ENCODE data around the gene CAMK2N1.
"Not testable (repeated sequence)": the region's sequence is repeated elsewhere in the genome, so short reads cannot be mapped to it uniquely, and the experiment has no call there.

The CAMK2N1 gene

GRCh38 chr1:20508411-20508771 lies 22.4 kb upstream of the CAMK2N1 start:
- Histone ChIP-seq H3K27me3 (ENCODE audit: insufficient read depth, low read length) (peaks cover 29% of the 10 kb centered on the region), H3K9me3 (ENCODE audit: insufficient read depth, low read depth, low read length) (no peaks in the 10 kb centered on the region), H3K4me1 (ENCODE audit: insufficient read depth, low read length) (no peaks in the 10 kb centered on the region), H3K36me3 (ENCODE audit: insufficient read depth, low read depth, low read length) (peaks cover 7% of the 10 kb centered on the region; the same call in 1 of the 2 replicates), H3K9ac (ENCODE audit: low read depth, low read length) (peak overlapping the region; percentile 77; the same call in 1 of the 2 replicates), H3K4me3 (ENCODE audit: low read length) (peak overlapping the region; percentile 93), H3K27ac (ENCODE audit: low read length) (no peak overlapping the region)

GRCh38 chr1:20507564-20508410 lies 21.8 kb upstream of the CAMK2N1 start, which contains the start of gene MUL1:
TSS of gene MUL1 (minus strand) at chr1:20508151. CDS start at chr1:20508024, 127 bp downstream.
- Histone ChIP-seq H3K4me1 (ENCODE audit: insufficient read depth, low read length) (no peaks in the 10 kb centered on the region), H3K9me3 (ENCODE audit: insufficient read depth, low read depth, low read length) (no peaks in the 10 kb centered on the region), H3K27ac (ENCODE audit: low read length) (no peak within 1 kb of the TSS), H3K36me3 (ENCODE audit: insufficient read depth, low read depth, low read length) (peaks cover 10% of the 10 kb centered on the region; the same call in 1 of the 2 replicates), H3K27me3 (ENCODE audit: insufficient read depth, low read length) (peaks cover 29% of the 10 kb centered on the region), H3K9ac (ENCODE audit: low read depth, low read length) (peak within 1 kb of the TSS; percentile 77; the same call in 1 of the 2 replicates), H3K4me3 (ENCODE audit: low read length) (peak within 1 kb of the TSS; percentile 93)

DNA sequence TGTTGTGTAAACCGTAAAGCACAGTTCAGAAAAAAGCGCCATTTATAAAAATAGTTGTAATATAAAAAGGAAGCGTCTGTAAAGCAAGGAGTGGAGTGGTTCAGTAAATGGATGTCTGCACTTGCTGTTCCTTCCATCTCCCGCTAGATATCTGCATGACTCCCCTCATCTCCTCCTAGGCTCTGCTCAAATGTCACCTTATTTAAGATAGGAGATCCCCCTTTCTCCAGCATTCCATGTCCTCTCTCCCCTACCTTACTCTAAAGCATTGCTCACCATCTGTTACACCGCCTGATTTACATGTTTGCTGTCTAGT lies 21.2 kb upstream of the CAMK2N1 start:
- Histone ChIP-seq H3K27me3 (ENCODE audit: insufficient read depth, low read length) (peaks cover 27% of the 10 kb centered on the region), H3K4me1 (ENCODE audit: insufficient read depth, low read length) (no peaks in the 10 kb centered on the region), H3K9ac (ENCODE audit: low read depth, low read length) (peak overlapping the region; percentile 77; the same call in 1 of the 2 replicates), H3K36me3 (ENCODE audit: insufficient read depth, low read depth, low read length) (peaks cover 12% of the 10 kb centered on the region; the same call in 1 of the 2 replicates), H3K4me3 (ENCODE audit: low read length) (peak overlapping the region; percentile 93), H3K9me3 (ENCODE audit: insufficient read depth, low read depth, low read length) (no peaks in the 10 kb centered on the region), H3K27ac (ENCODE audit: low read length) (no peak overlapping the region)

DNA sequence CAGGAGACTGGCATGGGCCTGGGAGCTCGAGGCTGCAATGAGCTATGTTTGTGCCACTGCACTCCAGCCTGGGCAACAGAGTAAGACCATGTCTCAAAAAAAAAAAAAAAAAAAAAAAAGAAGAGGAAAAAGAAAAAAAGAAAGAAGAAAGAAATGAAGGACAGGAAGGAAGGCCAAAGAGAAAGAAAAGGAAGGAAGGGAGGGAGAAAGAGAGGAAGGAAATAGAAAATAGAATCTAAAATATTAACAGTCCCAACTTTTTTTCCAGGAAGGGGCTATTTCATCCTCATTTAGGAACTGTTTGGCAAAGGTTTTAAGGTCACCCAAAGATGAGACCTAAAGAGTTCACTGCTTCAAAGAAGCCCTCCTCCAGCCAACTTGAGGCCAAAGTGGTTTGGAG lies 19.5 kb upstream of the CAMK2N1 start:
- Histone ChIP-seq H3K4me3 (ENCODE audit: low read length) (no peak overlapping the region), H3K27me3 (ENCODE audit: insufficient read depth, low read length) (peaks cover 11% of the 10 kb centered on the region), H3K4me1 (ENCODE audit: insufficient read depth, low read length) (no peaks in the 10 kb centered on the region), H3K27ac (ENCODE audit: low read length) (no peak overlapping the region), H3K9ac (ENCODE audit: low read depth, low read length) (no peak overlapping the region), H3K9me3 (ENCODE audit: insufficient read depth, low read depth, low read length) (no peaks in the 10 kb centered on the region), H3K36me3 (ENCODE audit: insufficient read depth, low read depth, low read length) (peaks cover 30% of the 10 kb centered on the region)

DNA sequence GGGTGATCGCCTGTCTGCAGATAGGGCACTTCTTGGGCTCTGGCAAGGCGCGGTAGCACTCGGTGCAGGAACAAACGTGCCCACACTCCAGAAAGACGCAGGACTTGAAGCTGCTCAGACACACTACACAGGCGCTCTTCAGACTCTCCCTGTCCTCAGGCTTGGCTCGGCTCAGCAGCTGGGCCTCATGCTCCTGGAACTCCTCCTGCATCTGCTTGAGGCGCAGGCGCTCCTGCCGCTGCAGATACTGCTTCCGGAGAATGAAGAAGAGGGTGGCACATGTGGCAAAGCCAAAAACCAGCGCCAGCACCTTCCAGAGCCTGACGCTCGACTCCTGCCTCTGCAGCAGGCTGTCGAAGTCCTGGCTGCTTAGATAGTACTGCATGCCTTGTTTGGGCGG lies 14.7 kb upstream of the CAMK2N1 start:
- Histone ChIP-seq H3K36me3 (ENCODE audit: insufficient read depth, low read depth, low read length) (peaks cover 45% of the 10 kb centered on the region), H3K4me1 (ENCODE audit: insufficient read depth, low read length) (no peaks in the 10 kb centered on the region), H3K27me3 (ENCODE audit: insufficient read depth, low read length) (no peaks in the 10 kb centered on the region; the same call in 1 of the 2 replicates), H3K9me3 (ENCODE audit: insufficient read depth, low read depth, low read length) (no peaks in the 10 kb centered on the region), H3K27ac (ENCODE audit: low read length) (no peak overlapping the region), H3K4me3 (ENCODE audit: low read length) (no peak overlapping the region), H3K9ac (ENCODE audit: low read depth, low read length) (no peak overlapping the region)

DNA sequence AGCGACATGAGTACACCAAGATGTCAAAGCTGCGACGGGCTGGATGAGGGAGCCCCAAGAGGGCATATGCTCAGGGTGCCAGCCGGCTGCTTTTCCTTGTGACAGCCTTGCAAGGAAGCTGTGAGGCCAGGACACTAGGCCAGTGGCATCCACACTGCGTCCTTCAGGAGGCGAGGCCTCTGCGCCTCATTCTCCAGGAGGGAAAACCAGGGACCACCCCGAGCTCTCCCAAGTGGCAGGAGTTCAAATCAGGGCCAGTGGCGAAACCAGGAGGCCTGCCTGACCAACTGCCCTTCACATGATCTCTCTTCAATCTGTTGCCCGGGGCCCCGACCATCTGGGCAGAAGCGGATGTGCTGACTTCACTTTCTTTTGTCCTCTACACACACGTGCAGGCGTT lies 13.7 kb upstream of the CAMK2N1 start:
- peaks cover 44% of the 10 kb centered on the region for H3K36me3 ChIP-seq (ENCODE audit: insufficient read depth, low read depth, low read length)
- H3K9me3 ChIP-seq (ENCODE audit: insufficient read depth, low read depth, low read length): no peaks in the 10 kb centered on the region
- H3K27ac ChIP-seq (ENCODE audit: low read length): no peak overlapping the region
- peaks cover 2% of the 10 kb centered on the region; the same call in 1 of the 2 replicates for H3K4me1 ChIP-seq (ENCODE audit: insufficient read depth, low read length)
- no peak overlapping the region for H3K9ac ChIP-seq (ENCODE audit: low read depth, low read length)
- H3K4me3 ChIP-seq (ENCODE audit: low read length): no peak overlapping the region
- peaks cover 5% of the 10 kb centered on the region; the same call in 1 of the 2 replicates for H3K27me3 ChIP-seq (ENCODE audit: insufficient read depth, low read length)

DNA sequence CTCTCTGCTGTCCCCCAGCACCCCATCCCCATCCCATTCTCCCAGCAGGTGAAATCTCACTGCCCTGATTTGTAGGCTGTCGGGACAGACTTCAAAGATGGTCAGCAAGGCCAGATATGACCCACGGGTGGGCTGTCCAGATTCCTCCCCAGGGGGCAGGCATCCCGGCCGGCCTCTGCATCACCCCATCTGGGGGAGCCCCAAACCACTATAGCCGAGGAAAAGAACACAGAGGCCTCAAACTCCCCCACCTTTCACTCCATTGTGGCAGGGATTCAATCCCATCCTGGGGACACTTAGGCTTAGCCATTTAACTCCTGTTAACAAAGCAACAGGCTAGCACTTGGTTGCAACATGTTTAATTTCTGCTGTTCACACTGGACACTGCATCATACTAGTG lies 13.1 kb upstream of the CAMK2N1 start:
- H3K27me3 ChIP-seq (ENCODE audit: insufficient read depth, low read length): peaks cover 5% of the 10 kb centered on the region; the same call in 1 of the 2 replicates
- peaks cover 4% of the 10 kb centered on the region; the same call in 1 of the 2 replicates for H3K4me1 ChIP-seq (ENCODE audit: insufficient read depth, low read length)
- H3K4me3 ChIP-seq (ENCODE audit: low read length): no peak overlapping the region
- peaks cover 44% of the 10 kb centered on the region for H3K36me3 ChIP-seq (ENCODE audit: insufficient read depth, low read depth, low read length)
- no peaks in the 10 kb centered on the region for H3K9me3 ChIP-seq (ENCODE audit: insufficient read depth, low read depth, low read length)
- no peak overlapping the region for H3K9ac ChIP-seq (ENCODE audit: low read depth, low read length)
- H3K27ac ChIP-seq (ENCODE audit: low read length): no peak overlapping the region

GRCh38 chr1:20498116-20498515 lies 12.1 kb upstream of the CAMK2N1 start:
- Histone ChIP-seq H3K36me3 (ENCODE audit: insufficient read depth, low read depth, low read length) (peaks cover 44% of the 10 kb centered on the region), H3K9ac (ENCODE audit: low read depth, low read length) (no peak overlapping the region)

DNA sequence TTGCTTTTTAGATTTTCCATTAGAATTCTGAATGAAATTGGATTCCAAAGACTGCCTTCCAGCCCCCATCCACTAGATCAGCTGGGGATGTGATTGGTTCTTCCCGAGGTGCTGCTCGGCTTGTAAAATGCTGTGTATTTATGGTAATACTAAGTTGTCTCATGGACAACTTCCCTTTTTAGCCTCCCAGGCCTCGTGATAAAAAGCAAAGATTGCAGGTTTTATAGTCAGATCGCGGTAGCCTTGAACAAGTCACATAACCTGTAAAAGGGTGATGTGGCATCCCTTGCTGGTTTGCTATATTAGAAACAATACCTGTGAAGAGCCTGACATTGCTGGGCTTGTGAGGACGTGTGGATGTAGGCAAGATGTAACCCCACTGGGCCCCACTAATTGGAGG lies 11.5 kb upstream of the CAMK2N1 start:
- H3K36me3 ChIP-seq (ENCODE audit: insufficient read depth, low read depth, low read length): peaks cover 40% of the 10 kb centered on the region
- H3K9ac ChIP-seq (ENCODE audit: low read depth, low read length): no peak overlapping the region
- H3K4me3 ChIP-seq (ENCODE audit: low read length): no peak overlapping the region
- peaks cover 5% of the 10 kb centered on the region; the same call in 1 of the 2 replicates for H3K27me3 ChIP-seq (ENCODE audit: insufficient read depth, low read length)
- peaks cover 4% of the 10 kb centered on the region; the same call in 1 of the 2 replicates for H3K4me1 ChIP-seq (ENCODE audit: insufficient read depth, low read length)
- no peaks in the 10 kb centered on the region for H3K9me3 ChIP-seq (ENCODE audit: insufficient read depth, low read depth, low read length)
- H3K27ac ChIP-seq (ENCODE audit: low read length): no peak overlapping the region

More at GRCh38 chr1:20498116-20498515, 12.1 kb upstream of the CAMK2N1 start:
- peaks cover 4% of the 10 kb centered on the region; the same call in 1 of the 2 replicates for H3K4me1 ChIP-seq (ENCODE audit: insufficient read depth, low read length)
- H3K9me3 ChIP-seq (ENCODE audit: insufficient read depth, low read depth, low read length): no peaks in the 10 kb centered on the region
- H3K4me3 ChIP-seq (ENCODE audit: low read length): no peak overlapping the region
- H3K27me3 ChIP-seq (ENCODE audit: insufficient read depth, low read length): peaks cover 5% of the 10 kb centered on the region; the same call in 1 of the 2 replicates
- no peak overlapping the region for H3K27ac ChIP-seq (ENCODE audit: low read length)

DNA sequence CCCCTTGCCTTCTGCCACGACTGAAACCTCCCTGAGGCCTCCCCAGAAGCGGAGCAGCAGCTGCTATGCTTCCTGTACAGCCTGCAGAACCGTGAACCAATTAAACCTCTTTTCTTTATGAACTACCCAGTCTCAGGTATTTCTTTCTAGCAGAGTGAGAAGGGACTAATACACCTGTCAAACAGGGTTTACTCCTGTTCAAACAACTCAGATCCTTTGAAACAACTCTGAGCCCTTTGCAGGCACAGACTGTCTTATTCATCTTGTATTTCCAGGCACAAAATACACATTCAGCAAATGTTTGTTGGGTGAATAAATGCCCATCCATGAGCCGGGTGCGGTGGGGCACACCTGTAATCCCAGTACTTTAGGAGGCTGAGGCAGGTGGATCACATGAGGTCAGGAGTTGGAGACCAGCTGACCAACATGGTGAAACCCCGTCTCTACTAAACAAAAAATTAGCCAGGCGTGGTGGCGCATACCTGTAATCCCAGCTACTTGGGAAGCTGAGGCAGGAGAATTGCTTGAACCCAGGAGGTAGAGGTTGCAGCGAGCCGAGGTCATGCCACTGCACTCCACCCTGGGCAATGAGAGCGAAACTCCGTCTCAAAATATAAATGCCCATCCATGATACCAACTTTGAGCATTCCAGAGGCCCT lies 10.8 kb upstream of the CAMK2N1 start:
- peaks cover 35% of the 10 kb centered on the region for H3K36me3 ChIP-seq (ENCODE audit: insufficient read depth, low read depth, low read length)
- not testable (repeated sequence) for H3K27me3 ChIP-seq (ENCODE audit: insufficient read depth, low read length); H3K9ac ChIP-seq (ENCODE audit: low read depth, low read length); H3K4me1 ChIP-seq (ENCODE audit: insufficient read depth, low read length); H3K9me3 ChIP-seq (ENCODE audit: insufficient read depth, low read depth, low read length); H3K4me3 ChIP-seq (ENCODE audit: low read length); H3K27ac ChIP-seq (ENCODE audit: low read length)

DNA sequence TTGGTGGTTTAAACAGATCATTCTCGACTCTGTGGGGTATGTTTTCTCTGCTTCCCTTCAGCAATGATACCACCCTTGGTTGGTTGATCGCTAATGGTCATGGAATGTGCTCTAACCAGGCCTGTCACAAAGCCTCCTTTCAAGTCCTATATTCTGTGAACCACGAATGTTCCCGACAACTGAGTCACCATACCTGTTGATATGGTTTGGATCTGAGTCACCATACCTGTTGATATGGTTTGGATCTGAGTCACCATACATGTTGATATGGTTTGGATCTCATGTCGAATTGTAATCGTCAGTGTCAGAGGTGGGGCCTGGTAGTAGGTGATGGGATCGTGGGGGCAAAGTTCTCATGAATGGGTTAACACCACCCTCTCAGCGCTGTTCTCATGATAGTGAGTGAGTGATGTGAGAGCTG lies 10.2 kb upstream of the CAMK2N1 start:
- no peak overlapping the region for H3K9ac ChIP-seq (ENCODE audit: low read depth, low read length)
- H3K4me3 ChIP-seq (ENCODE audit: low read length): no peak overlapping the region
- peaks cover 29% of the 10 kb centered on the region for H3K36me3 ChIP-seq (ENCODE audit: insufficient read depth, low read depth, low read length)
- H3K27ac ChIP-seq (ENCODE audit: low read length): no peak overlapping the region
- H3K27me3 ChIP-seq (ENCODE audit: insufficient read depth, low read length): peaks cover 5% of the 10 kb centered on the region; the same call in 1 of the 2 replicates
- H3K4me1 ChIP-seq (ENCODE audit: insufficient read depth, low read length): peaks cover 4% of the 10 kb centered on the region; the same call in 1 of the 2 replicates
- H3K9me3 ChIP-seq (ENCODE audit: insufficient read depth, low read depth, low read length): no peaks in the 10 kb centered on the region

Data from iPS-20b (cell line).